K562 (cell line): ENCODE results near the gene PIK3C2B. TPM values are rescaled to one million over a fixed set of nuclear protein-coding genes. Genes with fewer than 3 reads are reported as not detected.

ENCODE experiments used
- ATAC-seq: fragments of 200-7000 bp; cut with Tn5 transposase; 3 replicates; pipeline ENCODE4 v1.9.1; 2020; ENCODE audit warnings: moderate library complexity
- BruUV-seq: library from RNA; stranded (reverse); fragments of 400-500 nt; replicated peaks from 2 replicates; lab custom pipeline; 2021; lab: Mats Ljungman, UMichigan
- CTCF ChIA-PET: fragments of 300-600 bp; formaldehyde crosslinking; extraction: SDS; loops from one replicate; lab custom pipeline; 2021; ENCODE audit warnings: low intra/inter-chr PET ratio; lab: Yijun Ruan, JAX
- POLR2A ChIA-PET: fragments of 300-600, 350-650 bp; sonication (Branson Sonifier 250); formaldehyde crosslinking; extraction: SDS; loops from one replicate; lab custom pipeline; 2021; ENCODE audit warnings: antibody characterized with exemption, inconsistent platforms; lab: Yijun Ruan, JAX
- DNase-seq, 4 experiments: peaks; one replicate each; pipeline versions ENCODE4 v3.0.0 to v3.0.0-alpha.2; 2011 to 2018; ENCODE audit warnings: low spot score in 3 of 4, mixed read lengths in 3 of 4; ENCODE audit errors: extremely low read depth in 1 of 4
- FAIRE-seq: peaks from 2 replicates; lab custom pipeline; 2011; peaks lifted over from hg19 to GRCh38; lab: Jason Lieb, UNC
- H2AFZ ChIP-seq: 2 replicates; pipeline ENCODE4 v1.6.0; 2011; ENCODE audit warnings: low read depth, low read length, control low read depth, inconsistent platforms
- H3K27ac ChIP-seq: fragments of 200-600 bp; 3 replicates; pipeline ENCODE4 v1.8.0; 2011; ENCODE audit warnings: low read depth, mild to moderate bottlenecking, control low read depth, inconsistent platforms, low read length, moderate library complexity, mixed read lengths; ENCODE audit errors: extremely low read depth
- H3K27me3 ChIP-seq, 2 experiments: fragments of 300-600 bp in 1 of 2; 2 replicates in 1 of 2; 3 replicates in 1 of 2; pipeline versions ENCODE4 v1.6.0 to v1.8.0; 2011; ENCODE audit warnings: inconsistent platforms in 2 of 2, low read length in 2 of 2, mild to moderate bottlenecking in 1 of 2, mixed read lengths in 1 of 2, moderate library complexity in 1 of 2; ENCODE audit not compliant: control insufficient read depth in 2 of 2, insufficient read depth in 2 of 2
- H3K36me3 ChIP-seq: fragments of 300-600 bp; 3 replicates; pipeline ENCODE4 v1.8.0; 2011; ENCODE audit warnings: mild to moderate bottlenecking, low read length, inconsistent platforms; ENCODE audit not compliant: control insufficient read depth, insufficient read depth
- H3K4me1 ChIP-seq, 2 experiments: fragments of 200-600 bp in 1 of 2; replicated peaks in 1 of 2; 2 replicates in 1 of 2; 3 replicates in 1 of 2; pipeline versions ENCODE4 v1.5.1 to v1.8.0; 2011; ENCODE audit warnings: inconsistent platforms in 2 of 2, low read length in 2 of 2, mild to moderate bottlenecking in 1 of 2, mixed read lengths in 1 of 2, moderate library complexity in 1 of 2; ENCODE audit not compliant: control insufficient read depth in 2 of 2, insufficient read depth in 2 of 2
- H3K4me2 ChIP-seq: 2 replicates; pipeline ENCODE4 v1.6.1; 2011; ENCODE audit warnings: low read length, control low read depth, inconsistent platforms, mixed read lengths; ENCODE audit not compliant: insufficient read depth
- H3K4me3 ChIP-seq: fragments of 200-600 bp; sonication (generic), shearing (Covaris generic); 2 replicates; pipeline ENCODE4 v1.5.1; 2016; ENCODE audit warnings: control low read depth, inconsistent platforms
- H3K79me2 ChIP-seq: fragments of 200-600 bp; 3 replicates; pipeline ENCODE4 v1.8.0; 2011; ENCODE audit warnings: low read length, inconsistent platforms; ENCODE audit not compliant: control insufficient read depth, insufficient read depth
- H3K9ac ChIP-seq, 2 experiments: 2 replicates each; pipeline versions ENCODE4 v1.6.0 to v1.6.1; 2011; ENCODE audit warnings: low read depth in 2 of 2, low read length in 2 of 2, control low read depth in 1 of 2, inconsistent platforms in 1 of 2, mild to moderate bottlenecking in 1 of 2, mixed read lengths in 1 of 2; ENCODE audit not compliant: insufficient read depth in 1 of 2
- H3K9me1 ChIP-seq: one replicate; pipeline ENCODE4 v1.6.0; 2011; ENCODE audit warnings: inconsistent platforms, mild to moderate bottlenecking, low read length, moderate library complexity; ENCODE audit not compliant: control insufficient read depth, insufficient read depth
- H3K9me3 ChIP-seq: replicated peaks from 2 replicates; pipeline ENCODE4 v1.5.1; 2011; ENCODE audit warnings: low read depth, low read length, inconsistent platforms; ENCODE audit not compliant: control insufficient read depth, insufficient read depth
- H4K20me1 ChIP-seq: replicated peaks from 2 replicates; pipeline ENCODE4 v1.6.1; 2011; ENCODE audit warnings: low read length, inconsistent platforms, mixed read lengths; ENCODE audit not compliant: control insufficient read depth, insufficient read depth
- HNRNPLL ChIP-seq: fragments of 200-400 bp; formaldehyde crosslinking; IDR thresholded peaks from 2 replicates; pipeline ENCODE4 v1.6.1; 2017; ENCODE audit warnings: low read length, low read depth, mild to moderate bottlenecking; ENCODE audit not compliant: poor library complexity, severe bottlenecking
- KHSRP ChIP-seq: fragments of 450-650 bp; IDR thresholded peaks from 2 replicates; pipeline ENCODE4 v1.6.1; 2017
- ZNF347 ChIP-seq: fragments of 450-650 bp; formaldehyde crosslinking; IDR thresholded peaks from 2 replicates; pipeline ENCODE4 v1.4.0; 2020; ENCODE audit warnings: low read depth, mild to moderate bottlenecking, moderate library complexity
- ZNF408 ChIP-seq: fragments of 250-450 bp; sonication (Bioruptor Pico); IDR thresholded peaks from 2 replicates; pipeline ENCODE4 v1.4.0; 2020; ENCODE audit warnings: low read depth, mild to moderate bottlenecking, moderate library complexity
- ZNF551 ChIP-seq: fragments of 250-450 bp; sonication (Bioruptor Pico); IDR thresholded peaks from 2 replicates; pipeline ENCODE4 v1.5.0; 2021; ENCODE audit warnings: mild to moderate bottlenecking, moderate library complexity
- WGBS: fragments of 100-300 bp; shearing (Covaris generic); methylation state at CpG from one replicate; pipeline ENCODE4 v1.1.6; 2016; ENCODE audit warnings: low coverage, mixed read lengths; ENCODE audit not compliant: insufficient coverage; ENCODE audit errors: missing lambda C conversion rate; 5-methylcytosine and 5-hydroxymethylcytosine counted together
- in situ Hi-C: fragments of 300-500 bp; cut with MboI; formaldehyde crosslinking; loops from 4 replicates; pipeline ENCODE4 v1.15.0; 2018; ENCODE audit warnings: inconsistent platforms, mixed read lengths
- intact Hi-C: fragments of 100-400 bp; cut with micrococcal nuclease; formaldehyde crosslinking; loops from 2 replicates; pipeline ENCODE4 v1.14.2; 2022
- polyA plus RNA-seq, 8 experiments: library from polyadenylated mRNA; depleted of rRNA in 4 of 8; stranded (reverse) in 5 of 8; unstranded in 3 of 8; fragments of >200 nt; fragmentation: Nextera tagmentation in 2 of 8; fragmentation: Illumina TruSeq in 1 of 8; extraction: Ambion mirVana in 2 of 8; extraction: Trizol in 1 of 8; gene quantifications; 2 replicates each; pipeline versions ENCODE4 v1.2.1 to v1.2.3, GENCODE V29; 2011 to 2014; ENCODE audit warnings: inconsistent platforms in 1 of 8, missing spikeins in 1 of 8
- total RNA-seq, 7 experiments: library from RNA; depleted of rRNA in 6 of 7; stranded (reverse); fragments of >200 nt in 6 of 7; fragmentation: Illumina TruSeq in 2 of 7; extraction: Trizol in 2 of 7; gene quantifications; 2 replicates each; pipeline versions ENCODE4 v1.2.1 to v1.2.3, GENCODE V29; 2011 to 2021; ENCODE audit warnings: low replicate concordance in 1 of 7
- TF ChIP-seq, protein P1 (sequence below): fragments of 200-600 bp; sonication (generic); IDR thresholded peaks from one replicate; pipeline ENCODE4 v1.6.1; 2012; ENCODE audit warnings: mild to moderate bottlenecking, low read depth, low read length, inconsistent platforms
- TF ChIP-seq, protein P2 (sequence below): fragments of 450-650 bp; IDR thresholded peaks from 2 replicates; pipeline ENCODE4 v1.6.1; 2017; ENCODE audit warnings: antibody characterized with exemption

The PIK3C2B gene
- total and polyA plus RNA-seq, 9 of the 15 experiments (the other 6 are each of a cell fraction or from before 2014, with no cell fraction given), result 0.10 to 2.9 (median 0.72) TPM

DNA sequence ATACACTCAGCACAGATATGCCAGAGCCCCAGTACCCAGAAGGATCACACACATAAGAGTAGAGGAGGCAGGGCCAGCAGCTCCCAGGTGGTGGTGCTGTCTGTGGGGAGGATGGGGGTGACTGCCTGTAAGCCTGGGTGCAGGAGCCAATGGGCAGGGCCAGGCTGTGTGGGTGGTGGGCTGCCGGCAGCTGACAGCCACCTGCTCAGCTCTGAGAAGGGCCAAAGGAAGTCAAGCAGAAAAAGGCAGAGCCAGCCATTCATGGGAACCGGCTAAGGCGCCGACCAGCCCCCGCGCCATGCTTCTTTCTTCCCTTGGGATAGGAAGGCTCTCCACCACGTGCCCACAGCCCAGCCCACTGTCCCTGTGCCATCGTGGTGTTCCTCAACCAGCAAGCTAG lies 14.1 kb downstream of the PIK3C2B start:
- H3K27ac ChIP-seq, result no peak overlapping the region
- no peak overlapping the region for H3K4me2 ChIP-seq
- no peak overlapping the region for H2AFZ ChIP-seq
- H3K9me3 ChIP-seq, result no peaks in the 10 kb centered on the region
- FAIRE-seq, result no peak
- WGBS, result 36% methylated on average over 8 of the region's 8 CpGs
- no TSS peak for BruUV-seq
- no peaks in the 10 kb centered on the region for H3K36me3 ChIP-seq
- in situ Hi-C loops, result no loop called here
- ATAC-seq, result no peak
- no peak overlapping the region for H3K4me3 ChIP-seq
- H4K20me1 ChIP-seq, result no peaks in the 10 kb centered on the region
- ChIA-PET CTCF (interaction anchor here (1.2 kb wide), 1 partner anchor 22 kb away, joined by 9 read pairs; no protein-coding TSS in a partner anchor), POLR2A (interaction anchor here (1.4 to 1.9 kb wide), 3 partner anchors 8 to 36 kb away, joined by 3 to 8 read pairs (median 3); partner anchors contain the start of gene MDM4)
- intact Hi-C loops, result no loop called here
- no peaks in the 10 kb centered on the region for H3K79me2 ChIP-seq
- no peak for DNase-seq
- H3K27me3 ChIP-seq, result peaks cover 29 to 68% of the 10 kb centered on the region in 2 experiments; a peak in 4 of 5 replicates
- peaks cover 0 to 4% of the 10 kb centered on the region in 2 experiments; a peak in 2 of 5 replicates for H3K4me1 ChIP-seq
- H3K9me1 ChIP-seq, result no peaks in the 10 kb centered on the region
- no peak overlapping the region for H3K9ac ChIP-seq
- TF ChIP-seq ZNF408 (CRISPR knock-in tag) (no peak), HNRNPLL (no peak), KHSRP (no peak), ZNF551 (no peak), ZNF347 (CRISPR knock-in tag) (no peak)
- TF ChIP-seq, protein P1, sequence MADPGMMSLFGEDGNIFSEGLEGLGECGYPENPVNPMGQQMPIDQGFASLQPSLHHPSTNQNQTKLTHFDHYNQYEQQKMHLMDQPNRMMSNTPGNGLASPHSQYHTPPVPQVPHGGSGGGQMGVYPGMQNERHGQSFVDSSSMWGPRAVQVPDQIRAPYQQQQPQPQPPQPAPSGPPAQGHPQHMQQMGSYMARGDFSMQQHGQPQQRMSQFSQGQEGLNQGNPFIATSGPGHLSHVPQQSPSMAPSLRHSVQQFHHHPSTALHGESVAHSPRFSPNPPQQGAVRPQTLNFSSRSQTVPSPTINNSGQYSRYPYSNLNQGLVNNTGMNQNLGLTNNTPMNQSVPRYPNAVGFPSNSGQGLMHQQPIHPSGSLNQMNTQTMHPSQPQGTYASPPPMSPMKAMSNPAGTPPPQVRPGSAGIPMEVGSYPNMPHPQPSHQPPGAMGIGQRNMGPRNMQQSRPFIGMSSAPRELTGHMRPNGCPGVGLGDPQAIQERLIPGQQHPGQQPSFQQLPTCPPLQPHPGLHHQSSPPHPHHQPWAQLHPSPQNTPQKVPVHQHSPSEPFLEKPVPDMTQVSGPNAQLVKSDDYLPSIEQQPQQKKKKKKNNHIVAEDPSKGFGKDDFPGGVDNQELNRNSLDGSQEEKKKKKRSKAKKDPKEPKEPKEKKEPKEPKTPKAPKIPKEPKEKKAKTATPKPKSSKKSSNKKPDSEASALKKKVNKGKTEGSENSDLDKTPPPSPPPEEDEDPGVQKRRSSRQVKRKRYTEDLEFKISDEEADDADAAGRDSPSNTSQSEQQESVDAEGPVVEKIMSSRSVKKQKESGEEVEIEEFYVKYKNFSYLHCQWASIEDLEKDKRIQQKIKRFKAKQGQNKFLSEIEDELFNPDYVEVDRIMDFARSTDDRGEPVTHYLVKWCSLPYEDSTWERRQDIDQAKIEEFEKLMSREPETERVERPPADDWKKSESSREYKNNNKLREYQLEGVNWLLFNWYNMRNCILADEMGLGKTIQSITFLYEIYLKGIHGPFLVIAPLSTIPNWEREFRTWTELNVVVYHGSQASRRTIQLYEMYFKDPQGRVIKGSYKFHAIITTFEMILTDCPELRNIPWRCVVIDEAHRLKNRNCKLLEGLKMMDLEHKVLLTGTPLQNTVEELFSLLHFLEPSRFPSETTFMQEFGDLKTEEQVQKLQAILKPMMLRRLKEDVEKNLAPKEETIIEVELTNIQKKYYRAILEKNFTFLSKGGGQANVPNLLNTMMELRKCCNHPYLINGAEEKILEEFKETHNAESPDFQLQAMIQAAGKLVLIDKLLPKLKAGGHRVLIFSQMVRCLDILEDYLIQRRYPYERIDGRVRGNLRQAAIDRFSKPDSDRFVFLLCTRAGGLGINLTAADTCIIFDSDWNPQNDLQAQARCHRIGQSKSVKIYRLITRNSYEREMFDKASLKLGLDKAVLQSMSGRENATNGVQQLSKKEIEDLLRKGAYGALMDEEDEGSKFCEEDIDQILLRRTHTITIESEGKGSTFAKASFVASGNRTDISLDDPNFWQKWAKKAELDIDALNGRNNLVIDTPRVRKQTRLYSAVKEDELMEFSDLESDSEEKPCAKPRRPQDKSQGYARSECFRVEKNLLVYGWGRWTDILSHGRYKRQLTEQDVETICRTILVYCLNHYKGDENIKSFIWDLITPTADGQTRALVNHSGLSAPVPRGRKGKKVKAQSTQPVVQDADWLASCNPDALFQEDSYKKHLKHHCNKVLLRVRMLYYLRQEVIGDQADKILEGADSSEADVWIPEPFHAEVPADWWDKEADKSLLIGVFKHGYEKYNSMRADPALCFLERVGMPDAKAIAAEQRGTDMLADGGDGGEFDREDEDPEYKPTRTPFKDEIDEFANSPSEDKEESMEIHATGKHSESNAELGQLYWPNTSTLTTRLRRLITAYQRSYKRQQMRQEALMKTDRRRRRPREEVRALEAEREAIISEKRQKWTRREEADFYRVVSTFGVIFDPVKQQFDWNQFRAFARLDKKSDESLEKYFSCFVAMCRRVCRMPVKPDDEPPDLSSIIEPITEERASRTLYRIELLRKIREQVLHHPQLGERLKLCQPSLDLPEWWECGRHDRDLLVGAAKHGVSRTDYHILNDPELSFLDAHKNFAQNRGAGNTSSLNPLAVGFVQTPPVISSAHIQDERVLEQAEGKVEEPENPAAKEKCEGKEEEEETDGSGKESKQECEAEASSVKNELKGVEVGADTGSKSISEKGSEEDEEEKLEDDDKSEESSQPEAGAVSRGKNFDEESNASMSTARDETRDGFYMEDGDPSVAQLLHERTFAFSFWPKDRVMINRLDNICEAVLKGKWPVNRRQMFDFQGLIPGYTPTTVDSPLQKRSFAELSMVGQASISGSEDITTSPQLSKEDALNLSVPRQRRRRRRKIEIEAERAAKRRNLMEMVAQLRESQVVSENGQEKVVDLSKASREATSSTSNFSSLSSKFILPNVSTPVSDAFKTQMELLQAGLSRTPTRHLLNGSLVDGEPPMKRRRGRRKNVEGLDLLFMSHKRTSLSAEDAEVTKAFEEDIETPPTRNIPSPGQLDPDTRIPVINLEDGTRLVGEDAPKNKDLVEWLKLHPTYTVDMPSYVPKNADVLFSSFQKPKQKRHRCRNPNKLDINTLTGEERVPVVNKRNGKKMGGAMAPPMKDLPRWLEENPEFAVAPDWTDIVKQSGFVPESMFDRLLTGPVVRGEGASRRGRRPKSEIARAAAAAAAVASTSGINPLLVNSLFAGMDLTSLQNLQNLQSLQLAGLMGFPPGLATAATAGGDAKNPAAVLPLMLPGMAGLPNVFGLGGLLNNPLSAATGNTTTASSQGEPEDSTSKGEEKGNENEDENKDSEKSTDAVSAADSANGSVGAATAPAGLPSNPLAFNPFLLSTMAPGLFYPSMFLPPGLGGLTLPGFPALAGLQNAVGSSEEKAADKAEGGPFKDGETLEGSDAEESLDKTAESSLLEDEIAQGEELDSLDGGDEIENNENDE, result no peak
- TF ChIP-seq, protein P2, sequence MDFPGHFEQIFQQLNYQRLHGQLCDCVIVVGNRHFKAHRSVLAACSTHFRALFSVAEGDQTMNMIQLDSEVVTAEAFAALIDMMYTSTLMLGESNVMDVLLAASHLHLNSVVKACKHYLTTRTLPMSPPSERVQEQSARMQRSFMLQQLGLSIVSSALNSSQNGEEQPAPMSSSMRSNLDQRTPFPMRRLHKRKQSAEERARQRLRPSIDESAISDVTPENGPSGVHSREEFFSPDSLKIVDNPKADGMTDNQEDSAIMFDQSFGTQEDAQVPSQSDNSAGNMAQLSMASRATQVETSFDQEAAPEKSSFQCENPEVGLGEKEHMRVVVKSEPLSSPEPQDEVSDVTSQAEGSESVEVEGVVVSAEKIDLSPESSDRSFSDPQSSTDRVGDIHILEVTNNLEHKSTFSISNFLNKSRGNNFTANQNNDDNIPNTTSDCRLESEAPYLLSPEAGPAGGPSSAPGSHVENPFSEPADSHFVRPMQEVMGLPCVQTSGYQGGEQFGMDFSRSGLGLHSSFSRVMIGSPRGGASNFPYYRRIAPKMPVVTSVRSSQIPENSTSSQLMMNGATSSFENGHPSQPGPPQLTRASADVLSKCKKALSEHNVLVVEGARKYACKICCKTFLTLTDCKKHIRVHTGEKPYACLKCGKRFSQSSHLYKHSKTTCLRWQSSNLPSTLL, result no peak
